Measurements from ENCODE around the gene LGI4.

LGI4 gene

DNA sequence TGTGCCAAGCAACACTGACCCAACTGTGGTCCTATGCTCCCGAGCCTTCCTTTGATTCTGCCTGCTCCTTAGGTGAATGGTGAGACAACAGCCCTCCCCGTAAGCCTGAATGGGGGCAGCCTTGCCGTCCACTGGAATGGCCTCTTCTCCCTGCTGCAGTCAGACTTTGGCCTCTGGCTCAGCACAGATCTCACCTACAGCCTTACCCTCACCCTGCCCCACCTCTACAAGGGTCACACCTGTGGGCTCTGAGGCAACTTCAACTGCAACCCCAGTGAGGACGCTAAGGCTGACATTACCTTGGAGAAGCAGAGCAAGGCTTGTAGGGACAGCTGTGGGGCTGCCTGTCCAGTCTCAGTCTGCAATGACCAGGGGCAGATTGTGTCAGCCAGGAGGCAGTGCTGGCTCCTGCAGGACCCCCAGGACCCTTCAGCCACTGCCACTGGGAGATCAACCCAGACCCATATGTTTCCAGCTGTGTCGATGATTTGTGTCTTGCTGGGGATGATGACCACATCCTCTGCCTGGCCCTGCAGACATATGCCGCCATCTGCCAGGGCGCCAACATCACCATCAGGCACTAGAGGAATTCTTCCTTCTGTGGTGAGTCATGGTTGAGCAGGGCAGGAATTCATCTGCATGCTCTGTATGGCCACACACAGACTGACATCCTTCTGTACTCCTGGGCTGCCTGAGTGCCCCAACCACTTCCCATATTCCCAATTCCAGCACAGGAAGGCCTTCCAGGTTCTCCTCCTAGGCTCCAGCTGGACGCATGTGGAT lies 46.5 kb downstream of the LGI4 start:
- no peak for DNase-seq (ENCODE audit: low read depth in 1 of 2, low spot score in 1 of 2)

DNA sequence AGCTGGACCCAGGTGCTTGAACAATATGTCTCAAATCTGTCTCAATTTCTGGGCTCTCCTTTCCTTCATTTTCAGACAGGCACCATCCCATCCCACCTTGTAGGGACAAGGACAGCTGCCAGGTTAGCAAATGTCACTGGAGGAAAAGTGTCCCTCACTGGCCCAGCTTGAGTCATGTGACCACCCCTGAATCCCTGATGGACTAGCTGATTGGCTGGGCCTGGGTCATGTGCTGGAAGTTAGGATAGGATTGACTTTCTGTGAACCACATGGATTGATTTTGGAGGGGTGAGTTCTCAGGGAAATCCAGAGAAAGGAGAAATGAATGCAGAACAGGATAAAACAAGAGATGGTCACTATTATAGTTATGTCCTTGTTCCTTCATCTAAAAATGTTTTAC lies 47.5 kb downstream of the LGI4 start:
- no peak for DNase-seq (ENCODE audit: low read depth in 1 of 2, low spot score in 1 of 2)

DNA sequence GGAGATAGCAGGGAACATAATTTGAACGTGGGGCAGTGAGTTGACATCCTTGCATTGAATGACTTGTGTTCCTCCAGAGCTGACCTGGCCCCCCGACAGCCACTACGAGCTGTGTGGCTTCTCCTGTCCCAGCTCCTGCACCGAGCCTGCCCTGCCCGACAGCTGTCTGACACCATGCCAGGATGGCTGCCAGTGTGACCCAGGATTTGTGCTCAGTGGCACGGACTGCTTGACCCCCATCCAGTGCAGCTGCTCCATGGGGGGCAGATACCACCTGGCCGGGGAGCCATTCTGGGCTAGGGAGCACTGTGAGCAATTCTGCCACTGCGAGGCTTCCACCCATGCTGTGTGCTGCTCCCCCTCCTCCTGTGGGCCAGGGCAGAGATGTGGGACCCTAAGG lies 48.4 kb downstream of the LGI4 start:
- DNase-seq (ENCODE audit: low read depth in 1 of 2, low spot score in 1 of 2): no peak

DNA sequence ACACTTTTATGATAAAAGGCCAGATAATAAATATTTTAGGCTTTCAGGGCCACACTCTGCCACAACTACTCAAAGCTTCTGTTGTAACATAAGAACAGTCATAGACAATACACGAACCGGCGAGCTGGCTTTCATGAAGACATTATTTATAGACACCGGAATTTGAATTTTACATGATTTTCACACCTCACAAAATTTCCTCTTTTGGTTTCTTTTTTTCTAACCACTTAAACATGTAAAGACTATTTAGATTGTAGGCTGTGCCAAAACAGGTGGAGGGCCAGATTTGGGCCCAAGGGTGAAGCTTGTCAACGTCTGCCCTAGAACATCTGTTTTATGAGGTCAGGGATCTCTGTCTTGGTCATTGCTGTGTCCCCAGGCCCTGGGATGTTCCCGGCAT lies 48.9 kb downstream of the LGI4 start:
- no peak for DNase-seq (ENCODE audit: low read depth in 1 of 2, low spot score in 1 of 2)

DNA sequence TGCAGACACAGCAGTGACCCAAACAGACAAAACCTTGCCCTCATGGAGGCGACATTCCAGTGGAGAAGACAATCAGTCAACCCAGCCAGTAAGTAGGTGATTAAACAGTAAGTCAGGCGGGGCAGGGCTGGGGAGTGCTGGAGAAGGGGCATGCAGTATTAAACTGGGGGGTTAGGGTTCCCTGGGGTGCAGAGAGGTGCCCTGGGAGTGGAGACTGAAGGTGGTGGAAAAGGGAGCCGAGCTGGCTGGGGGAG lies 50.4 kb downstream of the LGI4 start:
- no peak for DNase-seq (ENCODE audit: low read depth in 1 of 2, low spot score in 1 of 2)

DNA sequence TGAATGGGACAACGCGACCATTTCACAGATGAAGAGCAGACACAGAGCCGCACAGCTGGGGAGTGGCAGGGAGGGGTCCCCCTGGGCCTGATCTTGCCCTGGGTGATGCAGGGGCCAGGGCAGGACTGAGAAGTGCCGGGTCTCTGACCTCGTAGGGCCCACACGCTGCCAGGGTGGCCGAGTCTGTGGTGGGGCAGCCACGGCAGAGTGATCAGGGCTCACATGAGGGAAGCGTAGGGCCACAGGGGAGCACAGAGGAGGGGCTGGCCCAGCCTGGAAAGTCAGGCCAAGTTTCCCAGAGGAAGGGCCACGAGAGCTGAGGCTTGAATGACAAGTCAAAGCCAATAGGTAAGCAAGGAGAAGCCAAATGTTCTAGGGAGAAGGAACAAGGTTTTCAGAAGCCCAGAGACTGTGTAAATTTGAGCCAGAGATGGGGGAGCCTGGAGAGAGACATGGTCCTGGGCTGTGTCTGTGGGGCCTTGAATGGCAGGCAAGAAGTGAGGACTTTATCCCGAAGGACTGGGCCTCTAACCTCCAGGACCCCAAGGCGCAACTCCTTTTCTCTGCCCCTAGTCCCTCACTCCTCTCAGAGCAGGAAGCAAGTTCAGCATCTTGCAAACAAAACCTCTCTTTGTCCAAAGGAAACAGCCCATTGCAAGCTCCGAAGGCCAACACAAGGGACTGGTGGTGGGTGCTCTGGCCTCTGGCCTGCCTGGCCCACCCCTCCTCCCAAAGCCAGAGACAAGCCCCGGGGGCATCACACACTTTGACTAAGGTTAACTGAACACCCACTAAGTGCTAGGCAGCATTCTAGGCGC lies 51.0 kb downstream of the LGI4 start:
- no peak for DNase-seq (ENCODE audit: low read depth in 1 of 2, low spot score in 1 of 2)

DNA sequence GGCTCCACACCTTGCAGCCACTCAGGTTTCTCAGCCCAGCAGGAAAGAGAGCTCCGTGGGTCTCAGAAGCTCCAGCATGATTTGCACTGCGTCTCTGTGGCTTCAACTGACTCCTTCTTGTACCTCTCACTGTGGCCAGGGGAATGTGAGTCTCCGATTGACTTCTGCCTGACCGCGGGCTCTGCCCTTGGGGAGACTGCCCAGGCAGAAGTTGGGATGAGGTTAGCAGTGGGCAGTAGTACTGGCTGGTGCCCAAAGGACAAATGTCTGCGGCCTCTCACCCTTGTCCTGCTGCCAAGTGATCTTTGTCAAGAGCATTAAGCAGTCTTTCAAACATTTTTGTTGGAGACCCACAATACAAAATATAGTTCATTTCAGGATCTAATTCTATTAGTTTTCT lies 53.7 kb downstream of the LGI4 start:
- no peak for DNase-seq (ENCODE audit: low read depth in 1 of 2, low spot score in 1 of 2)

DNA sequence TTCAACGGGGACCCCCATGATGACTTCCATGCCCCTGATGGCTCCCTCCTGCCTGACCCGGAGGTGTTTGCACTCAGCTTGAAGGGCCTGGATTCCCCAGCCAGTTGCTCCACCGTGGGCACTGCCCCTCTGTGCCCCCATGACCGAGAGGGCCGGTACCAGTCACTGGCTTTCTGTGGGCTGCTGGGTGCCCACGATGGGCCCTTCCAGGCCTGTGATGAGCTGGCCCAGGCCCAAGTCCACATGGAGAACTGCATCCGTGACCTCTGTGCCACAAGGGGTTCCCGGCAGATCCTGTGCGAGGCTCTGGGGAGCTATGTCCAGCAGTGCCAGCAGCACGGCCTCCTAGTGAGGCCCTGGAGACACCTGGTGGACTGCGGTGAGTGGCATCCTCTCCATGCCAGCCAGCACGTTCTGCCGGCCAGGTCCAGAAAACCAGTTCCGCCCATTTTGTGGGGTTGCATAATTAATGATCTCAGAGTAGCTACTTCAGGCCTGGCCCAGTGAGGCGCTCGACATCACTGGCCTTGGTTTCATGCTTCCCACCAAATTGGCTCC lies 54.2 kb downstream of the LGI4 start:
- no peak for DNase-seq (ENCODE audit: low read depth in 1 of 2, low spot score in 1 of 2)

DNA sequence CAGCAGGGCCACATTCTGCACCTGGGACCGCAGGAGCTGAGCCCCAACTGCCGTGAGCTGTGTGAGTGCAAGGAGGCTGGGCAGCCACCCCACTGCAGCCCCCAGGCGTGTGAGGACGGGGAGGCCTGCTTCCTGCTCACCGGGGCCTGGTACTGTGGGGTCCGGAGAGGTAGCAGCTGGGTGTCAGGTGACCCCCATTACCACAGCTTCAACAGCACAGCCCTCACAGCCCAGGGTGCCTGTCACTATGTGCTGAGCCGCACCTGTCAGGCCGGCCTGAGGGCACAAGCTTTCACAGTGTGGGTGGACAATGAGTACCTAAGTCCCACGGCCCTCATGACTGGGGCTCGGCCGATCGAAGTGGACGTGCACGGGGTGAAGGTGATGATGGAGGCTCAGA lies 55.0 kb downstream of the LGI4 start:
- no peak for DNase-seq (ENCODE audit: low read depth in 1 of 2, low spot score in 1 of 2)

DNA sequence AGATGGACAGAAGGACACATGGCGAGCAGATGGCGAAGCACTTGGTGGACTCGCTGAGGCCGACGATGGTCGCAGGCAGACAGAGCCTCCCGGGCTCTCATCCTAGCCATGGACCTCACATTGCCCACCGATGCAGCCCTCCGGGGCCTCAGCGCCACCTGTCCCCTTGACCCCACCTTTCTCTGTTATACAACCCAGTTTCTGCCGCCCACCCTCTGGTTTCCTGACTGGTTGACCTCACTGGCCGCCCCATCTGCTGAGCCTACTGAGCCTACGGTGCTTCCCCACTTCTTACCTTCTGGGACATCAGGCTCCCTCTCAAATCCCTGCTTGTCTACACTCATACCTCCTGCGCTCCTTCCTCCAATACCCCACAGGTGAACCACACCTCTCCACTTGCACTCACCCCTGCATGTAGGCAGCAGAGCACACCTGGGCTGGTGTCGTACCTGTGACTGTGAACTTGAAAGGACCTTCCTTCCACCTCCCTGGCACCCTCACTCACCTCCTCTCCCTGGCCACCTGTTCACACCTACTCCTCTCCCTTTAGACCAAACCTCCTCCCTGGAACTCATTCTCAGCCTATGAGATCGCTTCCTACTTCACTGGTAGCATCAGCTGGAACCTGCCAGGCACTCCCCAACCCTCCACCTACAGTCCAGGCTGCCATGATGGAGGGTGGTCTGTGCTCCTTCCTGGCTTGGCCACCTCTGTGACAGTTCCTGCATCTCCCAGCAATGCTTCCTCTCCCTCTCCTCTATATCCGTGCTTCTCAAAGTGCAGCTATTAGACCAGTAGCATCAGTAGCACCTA lies 57.2 kb downstream of the LGI4 start:
- DNase-seq (ENCODE audit: low read depth in 1 of 2, low spot score in 1 of 2): no peak

DNA sequence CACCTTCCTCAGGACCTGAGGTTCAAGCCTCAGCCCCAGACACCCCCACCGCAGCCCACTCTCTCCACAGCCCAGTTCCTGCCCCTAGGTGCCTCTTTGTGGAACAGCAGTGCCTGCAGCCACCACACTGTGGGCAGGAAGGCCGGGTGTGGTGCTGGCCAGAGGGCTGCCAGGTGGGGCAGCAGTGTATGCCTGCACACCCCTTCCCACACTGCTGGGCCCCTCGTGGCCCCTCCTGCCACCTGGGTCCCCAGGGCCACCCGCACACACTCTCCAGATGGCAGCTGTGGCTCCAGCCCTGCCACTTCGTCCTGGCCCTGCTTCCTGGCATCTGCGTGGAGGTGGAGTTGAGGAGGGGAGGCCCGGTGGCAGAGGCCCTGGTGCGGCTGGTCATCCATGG lies 58.2 kb downstream of the LGI4 start:
- DNase-seq (ENCODE audit: low read depth in 1 of 2, low spot score in 1 of 2): no peak

DNA sequence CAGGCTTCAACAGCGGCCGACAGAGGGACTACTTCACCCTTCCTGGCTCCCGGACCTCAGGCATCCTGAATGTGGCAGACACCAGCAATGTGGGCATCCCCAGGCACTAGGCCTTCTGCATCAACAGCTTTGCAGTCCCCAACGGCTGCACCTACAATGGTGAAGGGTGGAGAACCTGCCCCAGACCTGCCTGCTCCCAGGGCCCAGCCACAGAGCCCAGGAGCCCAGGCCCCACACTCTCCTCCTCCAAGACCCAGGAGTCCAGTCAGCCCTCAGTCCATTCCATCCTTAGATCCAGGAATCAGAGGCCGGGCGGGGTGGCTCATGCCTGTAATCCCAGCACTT lies 58.9 kb downstream of the LGI4 start:
- no peak for DNase-seq (ENCODE audit: low read depth in 1 of 2, low spot score in 1 of 2)

DNA sequence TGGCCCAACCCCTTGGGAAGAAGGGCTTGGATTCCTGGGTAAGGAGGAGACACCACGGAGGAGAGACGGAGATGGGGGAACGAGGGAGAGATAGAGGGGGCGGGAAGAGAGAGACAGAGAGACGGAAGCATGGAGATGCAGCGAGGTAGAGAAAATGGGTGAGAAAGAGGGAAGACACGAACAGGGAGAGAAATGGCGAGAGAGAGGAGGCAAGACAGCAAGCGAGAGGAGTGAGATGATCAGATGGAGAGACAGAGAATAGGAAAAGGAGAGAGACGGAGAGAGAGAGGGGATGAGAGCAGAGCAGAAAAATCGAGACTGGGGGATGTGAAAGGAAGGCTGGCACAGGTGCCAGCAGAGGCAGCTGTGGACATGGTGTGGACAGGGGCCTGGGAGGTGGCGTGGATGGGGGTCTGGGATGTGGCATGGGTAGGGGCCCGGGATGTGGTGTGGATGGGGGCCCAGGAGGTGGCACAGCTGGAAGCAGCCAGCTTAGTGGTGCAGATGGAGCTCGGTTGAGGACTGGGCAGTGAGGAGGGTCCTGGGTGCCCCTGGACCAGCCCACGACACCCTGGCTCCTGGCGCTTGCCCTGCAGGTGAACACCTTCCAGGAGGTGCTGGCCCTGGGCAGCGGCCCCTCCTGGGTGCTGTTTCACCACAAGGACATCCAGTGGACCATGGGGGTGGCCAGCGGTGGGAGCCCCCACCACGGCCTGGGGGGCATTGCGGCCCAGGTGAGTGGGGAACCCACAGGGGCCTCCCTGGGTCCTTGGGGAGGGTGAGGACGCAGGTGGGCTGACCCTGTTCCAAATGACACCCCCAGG lies 59.4 kb downstream of the LGI4 start:
- no peak for DNase-seq (ENCODE audit: low read depth in 1 of 2, low spot score in 1 of 2)
